ENCODE measurements around the gene TDP2.
"Not testable (repeated sequence)": the region's sequence is repeated elsewhere in the genome, so short reads cannot be mapped to it uniquely, and the experiment has no call there.

TDP2 gene

DNA sequence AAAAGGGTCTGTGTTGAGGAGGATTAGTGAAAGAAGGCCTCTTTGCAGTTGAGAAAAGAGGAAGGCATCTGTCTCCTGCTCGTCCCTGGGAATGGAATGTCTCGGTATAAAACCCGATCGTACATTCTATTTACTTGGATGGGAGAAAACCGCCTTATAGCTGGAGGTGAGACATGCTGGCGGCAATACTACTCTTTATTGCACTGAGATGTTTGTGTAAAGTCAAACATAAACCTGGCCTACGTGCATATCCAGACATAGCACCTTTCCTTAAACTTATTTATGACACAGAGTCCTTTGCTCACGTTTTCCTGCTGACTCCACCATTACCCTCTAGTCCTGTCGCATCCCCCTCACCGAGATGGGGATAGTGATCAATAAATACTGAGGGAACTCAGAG is 4.5 kb downstream of the TDP2 start:
- TF ChIP-seq, protein P1, sequence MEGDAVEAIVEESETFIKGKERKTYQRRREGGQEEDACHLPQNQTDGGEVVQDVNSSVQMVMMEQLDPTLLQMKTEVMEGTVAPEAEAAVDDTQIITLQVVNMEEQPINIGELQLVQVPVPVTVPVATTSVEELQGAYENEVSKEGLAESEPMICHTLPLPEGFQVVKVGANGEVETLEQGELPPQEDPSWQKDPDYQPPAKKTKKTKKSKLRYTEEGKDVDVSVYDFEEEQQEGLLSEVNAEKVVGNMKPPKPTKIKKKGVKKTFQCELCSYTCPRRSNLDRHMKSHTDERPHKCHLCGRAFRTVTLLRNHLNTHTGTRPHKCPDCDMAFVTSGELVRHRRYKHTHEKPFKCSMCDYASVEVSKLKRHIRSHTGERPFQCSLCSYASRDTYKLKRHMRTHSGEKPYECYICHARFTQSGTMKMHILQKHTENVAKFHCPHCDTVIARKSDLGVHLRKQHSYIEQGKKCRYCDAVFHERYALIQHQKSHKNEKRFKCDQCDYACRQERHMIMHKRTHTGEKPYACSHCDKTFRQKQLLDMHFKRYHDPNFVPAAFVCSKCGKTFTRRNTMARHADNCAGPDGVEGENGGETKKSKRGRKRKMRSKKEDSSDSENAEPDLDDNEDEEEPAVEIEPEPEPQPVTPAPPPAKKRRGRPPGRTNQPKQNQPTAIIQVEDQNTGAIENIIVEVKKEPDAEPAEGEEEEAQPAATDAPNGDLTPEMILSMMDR (conservative IDR thresholded peaks at IDR 0.05; ENCODE audit: low read depth, low read length) = no peak
- no peak overlapping the region for H3K9ac ChIP-seq
- peaks cover 12% of the 10 kb centered on the region for H3K79me2 ChIP-seq (ENCODE audit: insufficient read depth, low read depth)

DNA sequence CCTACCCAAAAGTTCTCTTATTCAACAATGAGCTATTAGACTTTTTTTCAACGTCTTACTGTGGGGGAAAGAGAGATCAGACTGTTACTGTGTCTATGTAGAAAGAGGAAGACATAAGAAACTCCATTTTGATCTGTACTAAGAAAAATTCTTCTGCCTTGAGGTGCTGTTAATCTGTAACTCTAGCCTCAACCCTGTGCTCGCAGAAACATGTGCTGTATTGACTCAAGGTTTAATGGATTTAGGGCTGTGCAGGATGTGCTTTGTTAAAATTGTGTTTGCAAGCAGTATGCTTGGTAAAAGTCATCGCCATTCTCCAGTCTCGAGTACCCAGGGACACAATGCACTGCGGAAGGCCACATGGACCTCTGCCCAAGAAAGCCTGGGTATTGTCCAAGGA is 4.9 kb downstream of the TDP2 start:
- not testable (repeated sequence) for H3K9ac ChIP-seq; H4K20me1 ChIP-seq (ENCODE audit: insufficient read depth); H3K4me2 ChIP-seq; H3K27me3 ChIP-seq (ENCODE audit: insufficient read depth, low read depth); H3K27ac ChIP-seq; H3K36me3 ChIP-seq (ENCODE audit: insufficient read depth); H2AFZ ChIP-seq (ENCODE audit: low read depth); H3K4me3 ChIP-seq (IDR thresholded peaks at IDR 0.05; ENCODE audit: insufficient read depth, low read depth, low read length)
- peaks cover 12% of the 10 kb centered on the region for H3K79me2 ChIP-seq (ENCODE audit: insufficient read depth, low read depth)
- peaks cover 12% of the 10 kb centered on the region for H3K4me1 ChIP-seq (ENCODE audit: low read depth, poor library complexity, severe bottlenecking)

More for the DNA sequence above, 4.5 kb downstream of the TDP2 start:
- Histone ChIP-seq H3K4me3 (IDR thresholded peaks at IDR 0.05; ENCODE audit: insufficient read depth, low read depth, low read length) (no peak overlapping the region), H3K27ac (no peak overlapping the region), H4K20me1 (ENCODE audit: insufficient read depth) (no peaks in the 10 kb centered on the region), H2AFZ (ENCODE audit: low read depth) (no peak overlapping the region), H3K4me1 (ENCODE audit: low read depth, poor library complexity, severe bottlenecking) (peaks cover 12% of the 10 kb centered on the region), H3K4me2 (no peak overlapping the region), H3K27me3 (ENCODE audit: insufficient read depth, low read depth) (no peaks in the 10 kb centered on the region), H3K36me3 (ENCODE audit: insufficient read depth) (no peaks in the 10 kb centered on the region)

DNA sequence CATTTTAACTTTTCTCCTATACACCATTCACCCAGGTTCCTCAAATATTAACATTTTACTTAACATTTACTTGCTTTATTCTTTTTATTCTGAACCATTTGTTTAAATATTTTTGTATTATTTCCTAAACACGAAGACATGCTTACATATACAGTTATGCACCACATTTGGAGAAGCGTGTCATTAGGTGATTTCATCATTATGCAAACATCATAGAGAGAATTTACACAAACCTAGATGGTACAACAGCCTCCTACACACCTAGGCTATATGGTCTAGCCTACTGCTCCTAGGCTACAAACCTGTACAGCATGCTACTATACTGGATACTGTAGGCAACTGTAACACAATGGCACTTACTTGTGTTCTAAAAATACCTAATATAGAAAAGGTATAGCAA is 6.6 kb downstream of the TDP2 start:
- Histone ChIP-seq H4K20me1 (ENCODE audit: insufficient read depth) (no peaks in the 10 kb centered on the region), H3K4me2 (no peak overlapping the region), H3K36me3 (ENCODE audit: insufficient read depth) (no peaks in the 10 kb centered on the region), H3K79me2 (ENCODE audit: insufficient read depth, low read depth) (0 out of 2 replicates have a peak, but pooled peaks cover under 1% of the 10 kb centered on the region), H3K4me3 (IDR thresholded peaks at IDR 0.05; ENCODE audit: insufficient read depth, low read depth, low read length) (no peak overlapping the region), H3K4me1 (ENCODE audit: low read depth, poor library complexity, severe bottlenecking) (peaks cover 5% of the 10 kb centered on the region), H3K27ac (no peak overlapping the region), H3K27me3 (ENCODE audit: insufficient read depth, low read depth) (no peaks in the 10 kb centered on the region), H3K9ac (no peak overlapping the region), H2AFZ (ENCODE audit: low read depth) (no peak overlapping the region)
- TF ChIP-seq, protein P1 (conservative IDR thresholded peaks at IDR 0.05; ENCODE audit: low read depth, low read length) = no peak

DNA sequence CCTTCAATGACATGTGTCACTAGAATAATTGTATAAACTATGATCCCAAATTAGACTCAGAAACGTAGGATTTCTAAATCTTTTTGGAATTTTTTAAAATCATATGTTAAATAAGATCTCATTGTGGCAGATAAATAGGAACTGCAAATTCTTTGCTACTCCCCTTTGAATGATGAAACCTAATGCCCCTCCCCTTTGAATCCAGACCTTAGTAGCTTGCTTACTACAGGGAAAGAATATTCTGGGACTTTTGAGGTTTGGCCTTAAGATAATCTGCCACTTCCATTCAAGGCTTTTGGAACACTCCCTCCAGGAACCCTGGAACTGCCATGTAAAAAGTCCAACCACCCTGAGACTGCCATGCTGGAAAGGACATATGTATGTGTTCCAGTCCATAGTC is 7.1 kb downstream of the TDP2 start:
- Histone ChIP-seq H3K4me1 (ENCODE audit: low read depth, poor library complexity, severe bottlenecking) (peaks cover under 1% of the 10 kb centered on the region), H2AFZ (ENCODE audit: low read depth) (no peak overlapping the region), H3K9ac (no peak overlapping the region), H3K27ac (no peak overlapping the region), H4K20me1 (ENCODE audit: insufficient read depth) (no peaks in the 10 kb centered on the region), H3K79me2 (ENCODE audit: insufficient read depth, low read depth) (no peaks in the 10 kb centered on the region), H3K36me3 (ENCODE audit: insufficient read depth) (no peaks in the 10 kb centered on the region), H3K27me3 (ENCODE audit: insufficient read depth, low read depth) (no peaks in the 10 kb centered on the region), H3K4me3 (IDR thresholded peaks at IDR 0.05; ENCODE audit: insufficient read depth, low read depth, low read length) (no peak overlapping the region), H3K4me2 (no peak overlapping the region)
- TF ChIP-seq, protein P1 (conservative IDR thresholded peaks at IDR 0.05; ENCODE audit: low read depth, low read length) = no peak

DNA sequence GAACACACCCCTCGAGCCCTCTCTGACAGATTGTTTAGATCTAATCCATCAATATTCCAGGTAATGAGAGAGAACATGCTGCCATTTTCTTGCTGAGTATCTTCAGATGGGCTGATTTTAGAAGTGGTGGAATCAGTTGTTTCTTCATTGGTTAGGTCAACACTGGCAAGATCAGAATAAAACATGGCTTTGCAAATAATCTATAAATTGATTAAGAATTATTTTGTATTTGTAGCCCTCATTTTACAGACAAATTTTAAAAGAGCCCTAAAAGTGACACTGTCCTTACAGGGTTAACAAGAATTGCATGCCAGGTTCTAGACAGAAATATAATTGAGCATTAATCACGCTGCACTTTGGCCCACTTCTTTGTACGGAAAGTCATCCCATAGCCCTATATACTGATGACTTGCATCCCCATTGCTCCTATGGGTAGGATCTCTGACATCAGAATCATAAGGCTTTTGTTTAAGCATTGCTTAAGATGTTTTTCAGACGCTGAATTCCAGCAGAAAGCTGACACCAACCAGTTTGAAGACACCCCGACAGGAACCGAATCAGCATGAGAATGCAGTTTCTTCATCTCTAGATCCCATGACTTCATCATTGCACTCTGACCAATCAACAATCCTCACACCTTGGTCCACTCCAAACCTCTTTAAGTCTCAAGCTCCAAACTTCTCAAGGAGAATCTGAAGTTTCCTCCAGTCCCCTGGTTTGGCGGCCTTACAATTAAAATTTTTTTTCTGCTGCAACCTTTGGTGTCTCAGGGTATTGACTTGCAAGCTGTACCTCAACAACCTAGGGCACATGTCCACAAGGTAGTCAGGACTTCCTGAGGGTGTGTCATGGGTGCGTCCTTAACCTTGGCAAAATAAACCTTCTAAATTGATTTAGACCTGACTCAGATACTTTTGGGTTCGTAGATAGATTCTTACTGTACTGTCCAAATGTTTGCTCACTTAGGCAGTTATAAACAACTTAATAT is 7.8 kb downstream of the TDP2 start:
- H3K9ac ChIP-seq = no peak overlapping the region
- H2AFZ ChIP-seq (ENCODE audit: low read depth) = no peak overlapping the region
- no peaks in the 10 kb centered on the region for H3K4me1 ChIP-seq (ENCODE audit: low read depth, poor library complexity, severe bottlenecking)
- H3K27me3 ChIP-seq (ENCODE audit: insufficient read depth, low read depth) = no peaks in the 10 kb centered on the region
- H3K36me3 ChIP-seq (ENCODE audit: insufficient read depth) = no peaks in the 10 kb centered on the region
- H3K27ac ChIP-seq = no peak overlapping the region
- H3K79me2 ChIP-seq (ENCODE audit: insufficient read depth, low read depth) = no peaks in the 10 kb centered on the region
- H3K4me3 ChIP-seq (IDR thresholded peaks at IDR 0.05; ENCODE audit: insufficient read depth, low read depth, low read length) = no peak overlapping the region
- TF ChIP-seq, protein P1 (conservative IDR thresholded peaks at IDR 0.05; ENCODE audit: low read depth, low read length) = no peak
- no peak overlapping the region for H3K4me2 ChIP-seq
- H4K20me1 ChIP-seq (ENCODE audit: insufficient read depth) = no peaks in the 10 kb centered on the region
